HG03432 (cell line): ENCODE data around the gene RERE.

Source experiments
- ATAC-seq: cut with Tn5 transposase; IDR thresholded peaks from one replicate; pipeline ENCODE4 v1.9.1; 2021; ENCODE audit warnings: mild to moderate bottlenecking, moderate library complexity; ENCODE audit not compliant: unreplicated experiment

The RERE gene

GRCh38 chr1:8359617-8360481, 457.6 kb downstream of the RERE start:
- no peak for ATAC-seq

DNA sequence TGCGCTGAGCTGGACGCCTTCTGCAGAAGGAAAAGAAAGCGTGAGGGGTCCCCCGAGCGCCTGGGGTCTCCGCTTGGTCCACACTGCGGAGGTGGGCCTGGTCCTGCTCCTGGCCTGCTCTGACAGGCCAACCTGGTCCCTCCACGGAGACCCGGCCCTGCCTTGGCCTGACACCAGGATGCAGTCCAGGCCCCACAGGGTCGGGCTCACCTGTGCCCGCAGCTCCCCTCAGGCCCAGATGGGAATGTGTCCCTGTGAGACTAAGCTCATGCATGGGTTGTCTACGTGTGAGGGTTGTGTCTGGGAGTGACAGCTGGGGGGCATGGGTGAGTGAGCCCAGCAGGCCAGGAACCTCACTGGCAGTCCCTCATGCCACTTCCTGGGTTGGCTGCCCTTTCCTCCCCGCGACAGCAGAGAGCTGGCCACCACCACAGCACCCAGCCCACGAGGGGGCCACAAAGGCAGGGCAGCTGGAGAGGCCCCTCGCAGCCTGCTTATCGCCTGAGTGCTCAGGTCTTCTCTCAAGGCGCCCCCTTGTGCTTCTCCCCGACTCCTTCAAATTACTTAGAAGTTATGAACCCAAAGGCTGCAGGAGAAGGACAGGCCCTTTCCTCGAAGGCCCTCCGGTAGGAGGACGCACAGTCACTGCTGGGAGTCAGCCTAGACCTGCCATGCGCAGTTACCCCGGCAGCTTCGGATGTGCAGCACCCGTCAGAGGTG, 458.4 kb downstream of the RERE start:
- ATAC-seq = no peak

GRCh38 chr1:8358241-8358896, 459.1 kb downstream of the RERE start:
- ATAC-seq = no peak

- no peak for ATAC-seq
Measured at GRCh38 chr1:8357329-8358101, 459.9 kb downstream of the RERE start.

DNA sequence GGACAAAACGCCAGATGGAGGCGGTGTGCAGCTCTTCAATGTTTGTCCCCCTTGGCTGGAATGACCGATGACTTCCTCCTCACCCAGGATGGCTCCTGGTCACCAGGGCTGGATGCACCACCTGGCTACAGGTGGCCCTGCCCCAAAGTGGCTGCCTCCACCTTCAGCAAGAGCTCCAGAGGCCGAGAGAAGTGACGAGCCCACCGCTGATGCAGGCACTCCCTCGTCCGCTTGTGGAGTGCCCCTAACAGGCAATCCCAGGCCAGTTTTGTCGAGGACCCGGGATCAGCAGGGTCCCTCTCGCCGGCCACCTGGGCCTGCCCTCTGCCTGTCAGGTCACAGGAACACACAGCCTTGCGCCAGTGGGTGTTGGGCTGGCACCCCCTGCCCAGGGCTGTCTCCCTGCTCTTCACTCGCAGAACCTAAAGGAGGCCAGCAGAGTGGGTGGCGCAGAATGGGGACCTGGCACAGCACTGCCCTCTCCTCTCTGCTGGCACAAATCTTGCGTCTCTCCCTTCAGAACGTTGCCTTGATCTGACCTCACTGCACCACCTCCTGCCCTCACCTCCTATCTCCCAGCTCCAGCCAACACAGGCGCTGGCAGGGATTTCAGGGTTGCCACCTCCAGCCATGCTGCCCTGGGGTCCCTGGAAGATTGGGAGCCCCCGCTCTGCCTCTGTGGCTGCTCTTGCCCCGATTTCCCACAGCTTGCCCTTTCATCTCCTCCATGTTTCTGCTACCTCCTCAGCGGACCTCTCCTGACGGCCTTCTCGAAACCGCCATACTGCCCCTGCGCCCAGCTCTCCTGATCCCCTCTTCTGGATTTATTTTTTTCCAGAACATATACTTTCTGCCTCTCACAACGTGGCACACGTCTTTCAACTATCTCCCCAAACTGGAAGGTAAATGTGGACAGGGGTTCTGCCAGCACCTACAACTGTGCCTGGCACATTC, 460.9 kb downstream of the RERE start:
- ATAC-seq = no peak

GRCh38 chr1:8355439-8356255, 461.8 kb downstream of the RERE start:
- ATAC-seq = no peak

DNA sequence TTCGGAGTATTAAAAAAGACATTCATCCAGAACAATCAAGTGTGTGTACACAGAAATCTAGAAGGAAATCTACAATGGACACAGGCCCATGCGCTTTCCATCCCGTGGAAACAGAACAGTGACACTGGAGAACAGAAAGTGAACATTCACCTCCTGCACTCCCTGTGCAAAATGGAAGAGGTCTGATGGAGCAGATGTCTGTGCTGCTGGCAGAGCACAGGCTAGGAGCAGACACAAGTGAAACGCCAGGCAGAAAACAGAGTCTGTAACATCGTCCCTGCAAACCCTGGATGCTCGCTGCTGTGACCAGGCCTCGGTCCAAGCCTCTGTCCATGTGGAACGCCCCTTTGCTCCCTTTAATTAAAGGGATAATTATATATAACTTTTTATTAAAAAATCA, 463.4 kb downstream of the RERE start:
- no peak for ATAC-seq

DNA sequence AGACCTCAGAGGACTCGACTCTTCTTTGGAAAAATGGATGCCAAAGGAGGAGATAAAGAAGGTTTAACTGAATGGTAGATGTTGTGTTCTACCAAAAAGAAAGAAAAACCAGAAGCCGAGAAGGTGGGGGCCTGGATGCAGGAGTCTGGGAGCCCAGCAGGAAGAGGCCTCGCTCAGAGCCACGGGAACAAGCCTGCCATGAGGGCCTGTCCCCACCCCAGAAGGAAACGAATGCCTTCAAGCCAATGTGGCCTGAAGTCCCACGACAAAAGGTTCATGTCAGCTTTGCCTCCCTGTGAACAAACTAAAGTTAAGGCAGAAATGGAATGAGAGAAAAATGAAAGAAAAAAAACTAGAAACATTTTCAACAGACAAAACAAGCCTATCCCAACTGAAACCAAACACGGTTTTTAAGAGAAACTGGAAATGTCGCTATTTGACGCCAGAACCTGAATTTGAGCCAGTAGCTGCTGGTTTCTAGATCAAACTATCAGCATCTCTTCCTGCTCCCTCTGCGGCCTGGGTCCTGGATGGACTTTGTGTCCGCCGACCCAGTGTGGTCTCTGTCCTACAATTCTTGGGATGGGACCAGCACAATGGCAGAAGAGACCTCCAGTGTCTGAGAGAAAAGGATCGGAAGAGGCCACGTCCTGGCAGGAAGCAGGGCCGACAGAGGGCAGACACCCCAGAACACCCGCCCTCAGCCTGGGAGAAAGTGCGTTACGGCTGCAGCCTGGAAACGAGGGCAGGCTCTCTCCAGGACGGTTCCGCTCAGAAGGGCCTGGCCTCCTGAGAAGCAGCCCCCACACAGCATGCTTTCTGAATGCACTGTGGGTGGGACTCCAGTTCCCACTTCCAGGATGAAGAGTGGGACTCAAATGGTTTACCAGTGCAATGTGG, 464.3 kb downstream of the RERE start:
- ATAC-seq = no peak

DNA sequence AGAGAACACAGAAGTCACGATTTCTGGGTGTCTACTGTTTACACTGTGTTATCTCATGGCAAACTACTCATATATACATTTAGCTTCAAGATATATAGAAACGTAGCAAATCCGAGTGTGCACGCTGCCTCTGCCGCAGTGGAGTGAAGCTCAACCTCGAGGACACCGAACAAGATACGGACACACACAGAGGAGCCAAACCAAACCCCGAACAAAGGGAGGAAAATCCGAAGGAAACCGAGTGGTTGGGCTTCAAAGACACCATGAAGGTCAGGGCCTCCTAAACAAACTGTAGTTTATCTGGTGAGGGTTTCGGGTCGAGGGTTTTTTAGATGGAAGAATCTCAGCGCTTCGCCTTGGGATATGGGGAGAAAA, 465.0 kb downstream of the RERE start:
- no peak for ATAC-seq

DNA sequence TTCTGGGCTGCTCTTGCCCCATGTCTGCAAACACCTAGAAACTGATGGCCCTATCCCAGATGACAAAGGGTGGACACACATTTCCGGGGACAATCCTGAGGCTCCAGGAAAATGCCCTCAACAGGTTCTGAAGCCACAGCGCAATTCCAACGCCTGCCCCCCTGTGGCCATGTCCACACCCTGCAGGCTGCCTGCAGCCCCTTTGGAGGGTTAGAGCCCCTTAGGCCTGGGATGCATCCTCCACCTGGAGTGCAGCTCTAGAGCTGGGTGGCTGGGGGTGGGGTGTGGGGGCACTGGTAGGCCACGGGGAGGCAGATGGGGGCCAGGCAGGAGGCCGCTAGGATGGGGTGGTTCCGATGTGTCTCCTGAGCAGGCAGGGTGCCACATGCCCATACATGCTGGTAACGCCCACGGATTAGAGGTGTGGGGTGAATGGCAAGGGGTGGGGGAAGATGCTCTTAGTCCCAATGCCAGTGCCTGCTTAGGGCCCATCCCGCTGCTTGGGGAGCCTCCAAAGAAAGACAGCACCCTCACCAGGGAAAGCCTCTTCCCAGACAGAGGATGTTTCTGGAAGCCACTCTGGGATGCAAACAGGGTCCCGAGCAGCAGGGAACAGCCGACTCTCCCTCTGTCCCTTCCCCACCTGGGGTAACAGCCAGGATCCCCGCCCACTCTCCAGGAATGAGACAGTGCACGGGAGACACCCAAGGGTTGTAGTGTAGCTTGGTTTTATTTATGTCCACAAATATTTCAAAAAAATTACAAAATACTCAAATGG, 465.6 kb downstream of the RERE start:
- ATAC-seq = no peak

DNA sequence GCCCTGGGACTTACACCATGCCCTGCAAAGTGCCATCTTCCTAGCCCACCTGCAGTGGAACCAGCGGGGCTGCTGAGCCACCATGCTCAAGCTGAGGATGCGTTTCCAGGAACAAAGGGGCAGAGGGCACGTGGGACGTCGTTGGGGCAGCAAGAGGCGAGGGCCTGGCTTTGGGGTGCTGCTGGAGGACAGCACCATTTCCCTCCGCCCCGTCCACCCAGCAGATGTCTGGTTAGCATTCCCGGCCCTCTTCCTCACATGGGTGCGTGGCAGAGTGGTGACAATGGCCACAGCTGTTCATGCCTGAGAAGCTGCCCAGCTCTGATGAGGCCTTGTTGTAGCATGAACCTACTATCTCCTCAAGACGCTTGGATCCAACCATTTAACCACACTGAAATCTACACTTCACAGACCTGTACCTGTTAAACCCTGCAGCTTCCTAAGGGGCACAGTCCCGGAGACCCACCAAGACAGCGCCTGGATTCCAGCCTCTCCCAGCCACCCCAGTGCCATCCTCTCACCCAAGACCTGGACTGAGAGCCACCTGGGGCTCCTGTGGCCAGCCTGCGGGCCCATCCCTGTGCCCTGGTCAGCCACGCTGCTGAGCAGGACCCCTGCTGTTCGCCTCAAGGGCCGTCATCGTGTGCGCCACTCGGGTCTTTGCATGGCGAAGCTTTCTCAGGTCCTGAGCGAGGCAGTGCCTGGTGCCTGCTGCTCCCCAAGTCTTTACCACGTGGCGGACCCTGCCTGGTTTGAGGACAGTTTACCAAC, 466.3 kb downstream of the RERE start:
- ATAC-seq = no peak

- ATAC-seq = no peak
Measured at GRCh38 chr1:8349961-8350360, 467.5 kb downstream of the RERE start.

GRCh38 chr1:8349473-8349865, 468.0 kb downstream of the RERE start:
- ATAC-seq = no peak

- ATAC-seq = no peak
Measured at GRCh38 chr1:8348777-8349472, 468.5 kb downstream of the RERE start.

- no peak for ATAC-seq
Measured at GRCh38 chr1:8348047-8348776, 469.2 kb downstream of the RERE start.
